ENCODE results near the gene CXorf38. TPM values are rescaled to one million over a fixed set of nuclear protein-coding genes. Genes with fewer than 3 reads are reported as not detected.

Gene CXorf38
- polyA plus RNA-seq, 2 of the 4 experiments (the other 2 are of a cell fraction): 9.8 to 14.3 TPM

- ChIA-PET CTCF (interaction anchor here (1.0 to 1.4 kb wide), 2 partner anchors 38 to 105 kb away, joined by 3 read pairs; no protein-coding TSS in a partner anchor), POLR2A (no interaction called here)
- ATAC-seq (no peak), DNase-seq (ENCODE audit: low read depth in 1 of 2, low spot score in 1 of 2) (no peak), FAIRE-seq (peak; percentile 28)
- no peaks in the 10 kb centered on the region for H3K9me3 ChIP-seq
- TF ChIP-seq HOXB5 (CRISPR knock-in tag; IDR thresholded peaks at IDR 0.05) (no peak), FOSL2 (IDR thresholded peaks at IDR 0.05) (no peak), FOSL2 (CRISPR knock-in tag; IDR thresholded peaks at IDR 0.05) (no peak), MYC (IDR thresholded peaks at IDR 0.05; ENCODE audit: borderline replicate concordance, low read length) (no peak), ZSCAN20 (CRISPR knock-in tag; IDR thresholded peaks at IDR 0.05) (no peak), TP53 (CRISPR knock-in tag; IDR thresholded peaks at IDR 0.05) (no peak), HMGXB4 (CRISPR knock-in tag; IDR thresholded peaks at IDR 0.05; ENCODE audit: borderline replicate concordance) (no peak), SMC3 (IDR thresholded peaks at IDR 0.05) (no peak), HEYL (CRISPR knock-in tag; IDR thresholded peaks at IDR 0.05) (no peak), HDAC2 (IDR thresholded peaks at IDR 0.05) (no peak), FOSB (CRISPR knock-in tag; IDR thresholded peaks at IDR 0.05) (no peak), NPAS2 (CRISPR knock-in tag; IDR thresholded peaks at IDR 0.05; ENCODE audit: borderline replicate concordance) (no peak), EP300 (IDR thresholded peaks at IDR 0.05) (no peak), POLR2A (IDR thresholded peaks at IDR 0.05; ENCODE audit: low read length) (no peak), HES2 (IDR thresholded peaks at IDR 0.05) (no peak), ZC3H11A (IDR thresholded peaks at IDR 0.05) (no peak), CBX8 (IDR thresholded peaks at IDR 0.05) (no peak), RARB (CRISPR knock-in tag; IDR thresholded peaks at IDR 0.05) (no peak), NFE2L2 (conservative IDR thresholded peaks at IDR 0.05; ENCODE audit: low read length) (no peak), MAFK (IDR thresholded peaks at IDR 0.05; ENCODE audit: partially characterized antibody) (no peak)
- H3K4me2 ChIP-seq: no peak overlapping the region
- H3K4me3 ChIP-seq: no peak overlapping the region
- no peaks in the 10 kb centered on the region for H3K4me1 ChIP-seq
- H3K27ac ChIP-seq: no peak overlapping the region
Measured at GRCh38 chrX:40688929-40689328, 41.6 kb upstream of the CXorf38 start.

- Histone ChIP-seq H3K4me2 (no peak overlapping the region), H3K9me3 (no peaks in the 10 kb centered on the region), H3K27ac (no peak overlapping the region), H3K4me3 (no peak overlapping the region), H3K4me1 (no peaks in the 10 kb centered on the region)
- ChIA-PET POLR2A (no interaction called here), CTCF (interaction anchor here (0.8 to 2.4 kb wide), 4 partner anchors 14 to 107 kb away, joined by 3 to 7 read pairs (median 5); no protein-coding TSS in a partner anchor)
- 95% methylated on average over 3 of the region's 3 CpGs for WGBS (ENCODE audit: missing lambda C conversion rate)
- TF ChIP-seq MAZ (IDR thresholded peaks at IDR 0.05; ENCODE audit: borderline replicate concordance, low read depth, low read length): no peak
- ATAC-seq (no peak), FAIRE-seq (peak; percentile 59), DNase-seq (ENCODE audit: low read depth in 1 of 2, low spot score in 1 of 2) (no peak)
Measured at GRCh38 chrX:40687169-40687568, 39.8 kb upstream of the CXorf38 start.

GRCh38 chrX:40685362-40685918 lies 38.1 kb upstream of the CXorf38 start:
- POLR2A ChIA-PET: no interaction called here

GRCh38 chrX:40684092-40684491 lies 36.7 kb upstream of the CXorf38 start:
- DNase-seq (ENCODE audit: low read depth in 1 of 2, low spot score in 1 of 2) (no peak), ATAC-seq (no peak), FAIRE-seq (no peak)
- Histone ChIP-seq H3K9me3 (no peaks in the 10 kb centered on the region), H3K27ac (no peak overlapping the region), H3K4me1 (no peaks in the 10 kb centered on the region), H3K4me3 (no peak overlapping the region), H3K4me2 (no peak overlapping the region)
- POLR2A ChIA-PET: no interaction called here
- 94% methylated on average over 1 of the region's 1 CpG for WGBS (ENCODE audit: missing lambda C conversion rate)
- CTCF ChIA-PET: interaction anchor here (1.0 to 2.0 kb wide), 2 partner anchors 111 to 570 kb away, joined by 5 to 6 read pairs; no protein-coding TSS in a partner anchor
- TF ChIP-seq KDM1A (IDR thresholded peaks at IDR 0.05; ENCODE audit: low read depth): no peak
- TF ChIP-seq BCL3 (IDR thresholded peaks at IDR 0.05): no peak
- no peak for TF ChIP-seq ZFP36 (IDR thresholded peaks at IDR 0.05; ENCODE audit: borderline replicate concordance, partially characterized antibody)
- no peak for TF ChIP-seq HOXB5 (CRISPR knock-in tag; IDR thresholded peaks at IDR 0.05)
- no peak for TF ChIP-seq CHD4 (IDR thresholded peaks at IDR 0.05; ENCODE audit: borderline replicate concordance)
- no peak for TF ChIP-seq SMC3 (IDR thresholded peaks at IDR 0.05)
- no peak for TF ChIP-seq HES2 (IDR thresholded peaks at IDR 0.05)
- TF ChIP-seq TP53 (CRISPR knock-in tag; IDR thresholded peaks at IDR 0.05): no peak
- TF ChIP-seq HDAC2 (IDR thresholded peaks at IDR 0.05): no peak
- TF ChIP-seq PBX3 (IDR thresholded peaks at IDR 0.05): no peak
- TF ChIP-seq EHMT2 (IDR thresholded peaks at IDR 0.05; ENCODE audit: low read depth): no peak
- no peak for TF ChIP-seq JUNB (IDR thresholded peaks at IDR 0.05)
- no peak for TF ChIP-seq CBX2 (IDR thresholded peaks at IDR 0.05; ENCODE audit: borderline replicate concordance, low read depth)

More at GRCh38 chrX:40685362-40685918, 38.1 kb upstream of the CXorf38 start:
- H3K4me2 ChIP-seq: no peak overlapping the region
- H3K27ac ChIP-seq: no peak overlapping the region
- no peak overlapping the region for H3K4me3 ChIP-seq
- H3K9me3 ChIP-seq: no peaks in the 10 kb centered on the region
- no peak for DNase-seq (ENCODE audit: low read depth in 1 of 2, low spot score in 1 of 2)
- WGBS (ENCODE audit: missing lambda C conversion rate): 68% methylated on average over 4 of the region's 4 CpGs
- H3K4me1 ChIP-seq: no peaks in the 10 kb centered on the region
- CTCF ChIA-PET: interaction anchor here (0.8 to 2.4 kb wide), 3 partner anchors 19 to 109 kb away, joined by 3 to 7 read pairs (median 6); no protein-coding TSS in a partner anchor
- no peak for ATAC-seq
- TF ChIP-seq PHF8 (IDR thresholded peaks at IDR 0.05; ENCODE audit: borderline replicate concordance, low read depth): no peak
- no peak for FAIRE-seq
